ENCODE data around the gene ETS1.

GRCh38 chr11:128628686-128629085, 41.3 kb upstream of the ETS1 start:
- no peak for TF ChIP-seq CTCF (IDR thresholded peaks at IDR 0.05; ENCODE audit: insufficient read depth, low read length)
- no peak for TF ChIP-seq SPI1 (IDR thresholded peaks at IDR 0.05; ENCODE audit: borderline replicate concordance, low read depth)
- TF ChIP-seq POLR2AphosphoS5 (IDR thresholded peaks at IDR 0.05; ENCODE audit: low read depth), result no peak
- TF ChIP-seq REST (IDR thresholded peaks at IDR 0.05; ENCODE audit: insufficient replicate concordance, low read depth), result no peak
- no peak for TF ChIP-seq GABPA (IDR thresholded peaks at IDR 0.05; ENCODE audit: low read depth)

All from HL-60 (cell line).